ENCODE data around the gene GOLGA6L2.

DNA sequence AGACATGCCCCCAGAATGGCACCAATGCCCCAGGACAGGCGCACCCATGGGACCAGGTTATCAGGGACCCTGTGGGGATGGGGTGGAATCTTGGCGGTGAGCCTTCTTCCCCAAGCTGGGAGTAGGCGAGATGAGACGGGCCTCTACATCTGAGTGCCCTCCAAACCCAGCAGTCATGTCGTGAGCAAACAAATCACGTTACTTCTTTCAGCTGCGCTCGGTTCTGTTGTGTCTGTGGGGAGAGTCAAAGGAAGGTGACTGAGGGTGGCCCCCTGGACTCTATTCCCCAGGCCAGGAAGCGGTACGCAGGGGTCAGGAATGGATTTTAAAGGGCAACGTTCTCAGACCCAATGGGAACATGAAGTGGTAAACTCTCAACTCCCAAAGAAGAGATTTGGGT, 2.8 kb downstream of the GOLGA6L2 start:
- TF ChIP-seq, protein P1, sequence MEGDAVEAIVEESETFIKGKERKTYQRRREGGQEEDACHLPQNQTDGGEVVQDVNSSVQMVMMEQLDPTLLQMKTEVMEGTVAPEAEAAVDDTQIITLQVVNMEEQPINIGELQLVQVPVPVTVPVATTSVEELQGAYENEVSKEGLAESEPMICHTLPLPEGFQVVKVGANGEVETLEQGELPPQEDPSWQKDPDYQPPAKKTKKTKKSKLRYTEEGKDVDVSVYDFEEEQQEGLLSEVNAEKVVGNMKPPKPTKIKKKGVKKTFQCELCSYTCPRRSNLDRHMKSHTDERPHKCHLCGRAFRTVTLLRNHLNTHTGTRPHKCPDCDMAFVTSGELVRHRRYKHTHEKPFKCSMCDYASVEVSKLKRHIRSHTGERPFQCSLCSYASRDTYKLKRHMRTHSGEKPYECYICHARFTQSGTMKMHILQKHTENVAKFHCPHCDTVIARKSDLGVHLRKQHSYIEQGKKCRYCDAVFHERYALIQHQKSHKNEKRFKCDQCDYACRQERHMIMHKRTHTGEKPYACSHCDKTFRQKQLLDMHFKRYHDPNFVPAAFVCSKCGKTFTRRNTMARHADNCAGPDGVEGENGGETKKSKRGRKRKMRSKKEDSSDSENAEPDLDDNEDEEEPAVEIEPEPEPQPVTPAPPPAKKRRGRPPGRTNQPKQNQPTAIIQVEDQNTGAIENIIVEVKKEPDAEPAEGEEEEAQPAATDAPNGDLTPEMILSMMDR (IDR thresholded peaks at IDR 0.05; ENCODE audit: low read depth, low read length), result no peak
- TF ChIP-seq POLR2A (IDR thresholded peaks at IDR 0.05; ENCODE audit: extremely low read depth, insufficient read length) (no peak), MYC (IDR thresholded peaks at IDR 0.05; ENCODE audit: low read depth, low read length) (no peak)
- TF ChIP-seq, protein P2, sequence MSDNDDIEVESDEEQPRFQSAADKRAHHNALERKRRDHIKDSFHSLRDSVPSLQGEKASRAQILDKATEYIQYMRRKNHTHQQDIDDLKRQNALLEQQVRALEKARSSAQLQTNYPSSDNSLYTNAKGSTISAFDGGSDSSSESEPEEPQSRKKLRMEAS (IDR thresholded peaks at IDR 0.05; ENCODE audit: low read depth, low read length), result no peak

Data from NB4 (cell line).